Measurements from ENCODE around the gene CASR.

The CASR gene

DNA sequence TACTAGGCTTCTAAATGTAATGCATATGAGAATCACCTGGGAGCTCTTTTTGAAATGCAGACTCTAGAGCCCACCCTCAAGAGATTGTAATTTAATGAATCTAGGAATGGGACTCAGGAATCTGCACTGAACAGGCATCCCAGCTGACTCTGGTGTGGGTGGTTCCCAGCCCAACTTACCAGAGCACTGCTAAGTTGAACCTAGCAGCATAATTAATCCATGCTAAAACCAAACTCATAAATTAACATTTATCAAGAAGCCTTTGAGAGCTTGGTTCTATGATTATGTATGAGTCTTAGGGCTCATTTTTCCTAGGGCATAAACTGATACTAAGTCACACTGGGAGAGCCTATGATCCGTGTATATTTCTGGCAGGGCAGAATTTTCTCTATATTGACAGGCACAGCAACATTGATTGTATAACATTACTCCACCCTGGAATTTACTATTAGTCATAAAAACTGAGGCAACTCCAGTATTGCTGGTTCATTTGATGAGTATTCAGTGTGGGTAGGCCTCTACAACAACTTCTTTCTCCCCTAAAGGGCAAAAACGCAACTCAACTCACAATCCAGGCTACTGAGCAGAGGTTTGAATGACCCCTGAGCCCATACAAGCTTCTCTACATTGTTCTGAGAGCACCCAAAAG is 130.9 kb downstream of the CASR start:
- no peaks in the 10 kb centered on the region for H3K27me3 ChIP-seq (ENCODE audit: low read length)
- TF ChIP-seq EZH2phosphoT487 (conservative IDR thresholded peaks at IDR 0.05; ENCODE audit: low read length) (no peak), CTCF (IDR thresholded peaks at IDR 0.05; ENCODE audit: insufficient read depth, low read length, poor library complexity, severe bottlenecking) (no peak)
- no peaks in the 10 kb centered on the region for H3K9me3 ChIP-seq (ENCODE audit: insufficient read depth, low read length)
- H3K9ac ChIP-seq (ENCODE audit: low read length): no peak overlapping the region
- no peaks in the 10 kb centered on the region for H3K79me2 ChIP-seq (ENCODE audit: insufficient read depth, low read length)
- no peaks in the 10 kb centered on the region for H3K9me2 ChIP-seq (replicated peaks; ENCODE audit: insufficient read depth, low read length)
- H3K4me3 ChIP-seq (ENCODE audit: insufficient read depth, low read length, poor library complexity, severe bottlenecking): no peak overlapping the region
- no peak overlapping the region for H3K4me2 ChIP-seq (ENCODE audit: low read depth, low read length, poor library complexity, severe bottlenecking)
- H3K36me3 ChIP-seq (ENCODE audit: low read length): no peaks in the 10 kb centered on the region
- H3F3A ChIP-seq (ENCODE audit: insufficient read depth): no peaks in the 10 kb centered on the region
- no peak overlapping the region for H3K27ac ChIP-seq (ENCODE audit: low read depth, low read length)
- no peaks in the 10 kb centered on the region for H4K20me1 ChIP-seq (ENCODE audit: low read depth, low read length)
- H2AFZ ChIP-seq (ENCODE audit: low read depth, low read length, severe bottlenecking): no peak overlapping the region

- no peaks in the 10 kb centered on the region for H3K36me3 ChIP-seq (ENCODE audit: low read length)
- TF ChIP-seq CTCF (IDR thresholded peaks at IDR 0.05; ENCODE audit: insufficient read depth, low read length, poor library complexity, severe bottlenecking): no peak
- TF ChIP-seq EZH2phosphoT487 (conservative IDR thresholded peaks at IDR 0.05; ENCODE audit: low read length): no peak
- no peaks in the 10 kb centered on the region for H3K9me2 ChIP-seq (replicated peaks; ENCODE audit: insufficient read depth, low read length)
- H4K20me1 ChIP-seq (ENCODE audit: low read depth, low read length): no peaks in the 10 kb centered on the region
- H3K9me3 ChIP-seq (ENCODE audit: insufficient read depth, low read length): no peaks in the 10 kb centered on the region
- no peak overlapping the region for H2AFZ ChIP-seq (ENCODE audit: low read depth, low read length, severe bottlenecking)
- H3K4me3 ChIP-seq (ENCODE audit: insufficient read depth, low read length, poor library complexity, severe bottlenecking): no peak overlapping the region
- no peak overlapping the region for H3K9ac ChIP-seq (ENCODE audit: low read length)
- no peaks in the 10 kb centered on the region for H3F3A ChIP-seq (ENCODE audit: insufficient read depth)
- no peaks in the 10 kb centered on the region for H3K27me3 ChIP-seq (ENCODE audit: low read length)
- no peak overlapping the region for H3K27ac ChIP-seq (ENCODE audit: low read depth, low read length)
- no peak overlapping the region for H3K4me2 ChIP-seq (ENCODE audit: low read depth, low read length, poor library complexity, severe bottlenecking)
- H3K79me2 ChIP-seq (ENCODE audit: insufficient read depth, low read length): no peaks in the 10 kb centered on the region
Observed at GRCh38 chr3:122315619-122316018, 132.2 kb downstream of the CASR start.

DNA sequence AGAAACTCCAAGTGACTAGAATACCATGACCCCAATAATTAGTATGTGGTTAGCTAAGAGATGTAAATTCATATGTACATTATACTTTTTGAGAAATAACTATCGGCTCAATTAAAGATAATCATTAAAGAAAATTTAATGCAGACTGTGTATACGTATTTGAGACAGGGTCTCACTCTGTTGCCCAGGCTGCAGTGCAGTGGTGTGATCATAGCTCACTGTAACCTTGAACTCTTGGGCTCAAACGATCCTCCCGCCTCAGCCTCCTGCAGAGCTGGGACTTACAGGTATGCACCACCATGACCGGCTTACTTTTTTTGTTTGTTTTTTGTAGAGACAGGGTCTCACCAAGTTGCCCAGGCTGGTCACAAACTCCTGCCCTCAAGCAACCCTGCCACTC is 132.9 kb downstream of the CASR start:
- TF ChIP-seq EZH2phosphoT487 (conservative IDR thresholded peaks at IDR 0.05; ENCODE audit: low read length) (no peak), CTCF (IDR thresholded peaks at IDR 0.05; ENCODE audit: insufficient read depth, low read length, poor library complexity, severe bottlenecking) (no peak)
- no peaks in the 10 kb centered on the region for H3K79me2 ChIP-seq (ENCODE audit: insufficient read depth, low read length)
- H3K9me3 ChIP-seq (ENCODE audit: insufficient read depth, low read length): no peaks in the 10 kb centered on the region
- no peaks in the 10 kb centered on the region for H3K9me2 ChIP-seq (replicated peaks; ENCODE audit: insufficient read depth, low read length)
- H3F3A ChIP-seq (ENCODE audit: insufficient read depth): no peaks in the 10 kb centered on the region
- no peaks in the 10 kb centered on the region for H3K36me3 ChIP-seq (ENCODE audit: low read length)
- H3K4me2 ChIP-seq (ENCODE audit: low read depth, low read length, poor library complexity, severe bottlenecking): no peak overlapping the region
- no peak overlapping the region for H3K27ac ChIP-seq (ENCODE audit: low read depth, low read length)
- H4K20me1 ChIP-seq (ENCODE audit: low read depth, low read length): no peaks in the 10 kb centered on the region
- H2AFZ ChIP-seq (ENCODE audit: low read depth, low read length, severe bottlenecking): no peak overlapping the region
- no peak overlapping the region for H3K9ac ChIP-seq (ENCODE audit: low read length)
- H3K4me3 ChIP-seq (ENCODE audit: insufficient read depth, low read length, poor library complexity, severe bottlenecking): no peak overlapping the region
- H3K27me3 ChIP-seq (ENCODE audit: low read length): no peaks in the 10 kb centered on the region

Data from SU-DHL-6 (cell line).